Activated gamma-delta T cell (primary cell): ENCODE results near the gene RPS27A.
"Not testable (repeated sequence)": the region's sequence is repeated elsewhere in the genome, so short reads cannot be mapped to it uniquely, and the experiment has no call there.

Experiments
- DNase-seq: peaks from one replicate; lab custom pipeline; 2025; lab: John Stamatoyannopoulos, UW
- total RNA-seq, 2 donors: gene quantifications; one replicate each; lab custom pipeline; 2026; lab: John Stamatoyannopoulos, UW

The RPS27A gene
- total RNA-seq = 1,301 to 1,581 reads per million in 2 donors

GRCh38 chr2:55232084-55232862 lies at the start of gene RPS27A, which contains the start of gene CLHC1:
Gene RPS27A (plus strand): TSS chr2:55232688. CDS start chr2:55232825, 137 bp downstream.
Gene CLHC1 (minus strand): TSS chr2:55232293. CDS start chr2:55222411, 9,882 bp downstream.
- DNase-seq = peak; percentile 70

- not testable (repeated sequence) for DNase-seq
These were observed 45.7 kb upstream of the RPS27A start for GRCh38 chr2:55186837-55187236.

- DNase-seq = not testable (repeated sequence)
These were observed 40.6 kb upstream of the RPS27A start for GRCh38 chr2:55191888-55192287.

DNA sequence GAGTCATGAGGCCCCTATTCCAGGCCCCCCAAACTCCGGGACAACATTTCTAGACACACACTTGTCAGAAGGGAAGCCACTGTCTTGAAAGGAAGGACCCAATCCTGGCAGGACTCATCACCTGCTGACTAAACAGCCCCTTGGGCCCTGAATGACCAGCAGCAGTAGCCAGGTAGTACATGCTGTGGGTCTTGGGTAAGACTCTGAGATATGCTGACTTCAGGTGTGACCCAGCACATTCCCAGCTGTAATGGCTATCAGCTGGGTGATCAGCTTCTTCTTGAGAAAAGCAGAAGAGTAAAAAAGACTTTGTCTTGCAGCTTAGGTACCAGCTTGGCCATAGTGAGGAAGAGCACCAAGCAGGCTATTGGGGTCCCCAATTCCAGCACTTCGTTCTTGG lies 36.0 kb upstream of the RPS27A start:
- no peak for DNase-seq

- no peak for DNase-seq
These were observed 32.1 kb upstream of the RPS27A start for GRCh38 chr2:55200416-55200815.

DNA sequence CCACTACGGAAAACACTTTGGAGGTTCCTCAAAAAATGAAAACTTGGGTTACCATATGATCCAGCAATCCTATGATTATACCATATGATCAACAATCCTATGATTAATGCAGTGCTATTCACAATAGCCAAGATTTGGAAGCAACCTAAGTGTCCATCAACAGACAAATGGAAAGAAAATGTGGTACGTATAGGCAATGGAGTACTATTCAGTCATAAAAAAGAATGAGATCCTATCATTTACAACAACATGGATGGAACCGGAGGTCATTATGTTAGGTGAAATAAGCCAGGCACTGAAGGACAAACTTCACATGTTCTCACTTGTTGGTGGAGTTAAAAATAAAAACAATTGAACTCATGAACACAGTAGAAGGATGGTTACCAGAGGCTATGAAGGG lies 28.0 kb upstream of the RPS27A start:
- no peak for DNase-seq

DNA sequence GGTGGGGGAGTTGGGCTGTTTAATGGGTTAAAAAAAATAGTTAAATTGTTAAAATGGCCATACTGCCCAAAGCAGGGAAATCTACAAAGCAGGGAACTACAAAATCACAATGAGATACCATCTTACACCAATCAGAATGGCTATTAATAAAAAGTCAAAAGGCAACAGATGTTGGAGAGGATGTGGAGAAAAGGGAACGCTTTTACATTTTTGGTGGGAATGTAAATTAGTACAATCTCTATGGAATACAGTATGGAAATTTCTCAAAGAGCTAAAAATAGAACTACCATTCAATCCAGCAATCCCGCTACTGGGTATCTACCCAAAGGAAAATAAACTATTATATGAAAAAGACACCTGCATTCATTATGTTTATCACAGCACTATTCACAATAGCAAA lies 27.5 kb upstream of the RPS27A start:
- DNase-seq = no peak

GRCh38 chr2:55213822-55214221 lies 18.7 kb upstream of the RPS27A start:
- DNase-seq = no peak

- peak; percentile 5 for DNase-seq
These were observed 8.3 kb upstream of the RPS27A start for GRCh38 chr2:55223958-55224760.

DNA sequence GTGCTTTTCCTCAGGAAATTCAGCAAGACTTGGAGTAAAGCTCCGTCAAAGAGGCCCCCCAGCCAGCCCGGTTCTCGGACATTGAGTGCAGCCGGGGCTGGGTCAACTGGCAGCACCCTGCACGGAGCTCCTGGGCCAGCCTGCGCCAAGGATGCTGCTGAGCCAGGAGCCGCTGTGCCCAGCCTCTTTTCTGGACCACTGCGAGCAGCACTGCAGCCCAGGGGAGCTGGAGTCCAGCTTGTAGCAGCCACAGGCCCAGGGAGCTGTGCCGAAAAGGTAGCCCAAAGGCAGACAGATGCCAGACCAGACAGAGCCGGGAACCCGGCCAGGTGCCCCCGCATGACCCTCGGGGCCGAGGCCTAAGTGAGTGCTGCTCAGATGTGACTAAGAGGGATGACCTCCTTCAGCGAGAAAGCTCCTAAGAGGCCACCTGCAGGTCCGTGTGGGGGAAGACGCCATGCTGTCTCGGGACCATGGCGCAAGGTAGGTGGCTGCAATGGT lies 7.7 kb upstream of the RPS27A start:
- no peak for DNase-seq

DNA sequence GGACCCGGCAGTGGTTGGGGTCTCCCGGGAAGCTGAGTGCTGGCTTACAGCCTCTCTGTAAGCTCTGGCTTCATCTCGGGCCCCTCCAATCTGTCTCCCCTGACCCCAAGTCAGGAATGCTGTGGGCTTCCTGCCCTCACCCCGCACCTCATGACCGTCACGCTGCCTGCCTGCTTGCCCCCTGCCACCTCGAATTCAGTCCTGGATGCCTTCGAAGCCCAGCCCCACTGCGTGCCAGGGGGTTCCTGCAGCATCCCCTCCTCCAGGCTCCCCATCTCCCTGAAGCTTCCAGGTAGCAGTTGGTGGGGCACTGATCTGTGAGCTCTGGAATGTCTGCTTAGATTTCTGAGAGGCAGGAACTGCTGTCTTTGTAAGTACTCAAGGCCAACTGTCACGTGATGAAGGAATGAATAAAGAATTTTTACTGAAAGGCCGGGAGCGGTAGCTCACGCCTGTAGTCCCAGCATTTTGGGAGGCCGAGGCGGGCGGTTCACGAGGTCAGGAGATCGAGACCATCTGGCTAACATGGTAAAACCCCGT lies 6.9 kb upstream of the RPS27A start:
- peak; percentile 4 for DNase-seq

- DNase-seq = not testable (repeated sequence)
These were observed 4.9 kb upstream of the RPS27A start for GRCh38 chr2:55227437-55228225.

DNA sequence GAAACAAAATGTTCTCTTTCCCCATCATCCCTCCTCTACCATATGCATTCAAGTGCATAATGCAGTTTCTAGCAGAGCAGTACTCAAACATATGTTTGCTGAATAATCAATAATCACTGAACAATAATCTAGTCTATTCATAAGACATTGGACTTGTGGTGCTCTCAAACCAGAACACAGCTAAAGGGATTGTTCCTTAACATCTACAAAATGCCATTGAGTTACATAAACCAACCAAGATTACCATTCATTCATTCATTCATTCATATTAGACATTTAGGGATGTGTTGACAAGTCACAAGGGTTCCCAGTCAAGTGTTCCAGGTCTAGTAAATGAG lies 4.3 kb upstream of the RPS27A start:
- no peak for DNase-seq

- DNase-seq = no peak
These were observed 3.3 kb upstream of the RPS27A start for GRCh38 chr2:55229221-55229620.

DNA sequence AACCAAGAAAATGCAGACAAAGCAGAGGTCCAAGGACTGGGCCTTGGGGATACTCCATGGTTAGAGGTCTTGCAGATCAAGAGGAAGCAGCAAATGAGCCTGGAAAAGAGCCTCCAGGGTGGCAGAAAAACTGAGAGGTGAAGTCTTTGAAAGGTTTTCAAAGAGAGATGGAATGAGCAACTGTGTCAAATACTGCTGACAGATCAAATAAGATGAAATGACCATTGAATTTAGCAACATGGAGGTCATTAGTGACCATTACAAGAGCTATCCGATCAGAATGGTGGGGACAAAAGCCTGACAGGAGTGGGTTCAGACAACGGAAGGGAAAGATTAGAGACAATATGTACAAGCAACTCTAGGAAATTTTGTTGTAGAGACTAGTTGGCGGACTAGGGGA lies 1.9 kb upstream of the RPS27A start:
- DNase-seq = no peak

- DNase-seq = no peak
These were observed 873 bp upstream of the RPS27A start for GRCh38 chr2:55231546-55232083.

DNA sequence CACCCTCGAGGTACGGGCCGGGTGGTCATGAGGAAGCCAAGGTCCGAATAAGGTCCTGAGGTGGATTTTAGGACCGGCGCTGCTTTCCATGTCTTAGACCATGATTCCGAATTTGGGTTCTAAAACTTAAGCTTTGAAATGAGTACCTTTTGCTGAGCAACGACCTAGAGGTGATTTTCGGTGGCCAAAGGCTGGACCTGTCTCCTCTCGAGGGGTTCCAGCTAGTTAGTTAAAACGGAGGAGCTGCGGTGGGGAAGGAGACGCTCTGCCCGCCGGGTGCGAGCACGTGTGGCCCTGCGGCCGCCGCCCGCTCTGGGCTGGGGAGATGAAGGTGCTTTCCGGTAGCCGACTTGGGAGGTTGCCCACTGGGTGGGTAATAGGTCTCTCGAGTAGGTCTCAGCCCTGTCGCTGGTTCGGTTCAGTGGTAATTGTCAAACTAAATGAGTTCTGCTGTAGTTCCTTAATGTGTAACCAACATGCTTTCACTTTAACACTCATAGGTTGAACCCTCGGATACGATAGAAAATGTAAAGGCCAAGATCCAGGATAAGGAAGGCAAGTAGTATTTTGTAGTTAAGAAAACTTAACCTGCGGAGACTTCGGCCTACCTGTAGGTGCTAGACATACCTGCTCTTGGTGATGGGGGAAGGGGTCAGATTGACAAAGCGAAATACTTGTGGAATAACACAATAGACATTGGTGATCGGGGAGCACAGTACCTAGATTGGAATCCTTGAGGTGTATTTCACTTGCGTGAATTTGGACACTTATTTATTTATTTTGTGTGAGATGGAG lies 572 bp downstream of the RPS27A start:
- DNase-seq = peak; percentile 62

GRCh38 chr2:55233658-55233940 lies 1.1 kb downstream of the RPS27A start:
- DNase-seq = no peak

DNA sequence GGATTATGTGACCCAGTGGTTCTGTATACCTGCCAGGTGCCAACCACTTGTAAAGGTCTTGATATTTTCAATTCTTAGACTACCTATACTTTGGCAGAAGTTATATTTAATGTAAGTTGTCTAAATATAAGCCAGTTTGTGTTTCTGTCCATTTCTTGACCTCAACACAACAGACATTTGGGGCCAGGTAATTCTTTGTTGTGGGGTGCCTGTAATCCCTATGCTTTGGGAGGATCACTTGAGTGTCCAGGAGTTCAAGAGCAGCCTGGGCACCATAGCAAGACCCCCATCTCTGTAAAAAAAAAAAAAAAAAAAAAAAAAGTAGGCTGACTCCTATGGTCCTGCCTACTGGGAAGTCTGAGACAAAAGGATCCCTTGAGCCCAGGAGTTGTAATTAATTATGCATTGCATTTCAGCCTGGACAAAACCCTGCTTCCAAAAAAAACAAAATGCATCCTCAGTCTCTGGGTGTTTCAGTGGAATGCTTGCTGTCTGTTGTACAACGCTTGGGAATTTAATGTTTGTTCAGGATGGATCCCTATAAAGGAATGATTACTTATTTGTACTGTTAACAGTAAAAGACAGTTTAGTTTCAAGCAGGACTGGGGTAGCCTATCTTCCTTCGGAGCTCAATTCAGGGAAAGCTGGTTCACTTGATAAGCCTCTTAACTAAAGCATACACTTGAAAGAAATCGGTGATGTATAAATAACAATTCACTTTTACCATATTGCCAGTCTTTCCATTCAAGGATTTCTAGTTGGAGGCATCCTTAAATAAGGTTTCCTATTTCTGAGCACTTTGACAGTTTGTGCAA lies 3.4 kb downstream of the RPS27A start:
- no peak for DNase-seq

- DNase-seq = no peak
These were observed 4.6 kb downstream of the RPS27A start for GRCh38 chr2:55236992-55237543.
